HepG2 (cell line): ENCODE results near the gene POLN. TPM values are rescaled to one million over a fixed set of nuclear protein-coding genes. Genes with fewer than 3 reads are reported as not detected.

Experiments
- ATAC-seq: fragments of 200-7000 bp; cut with Tn5 transposase; 3 replicates; pipeline ENCODE4 v1.9.1; 2020; ENCODE audit warnings: mild to moderate bottlenecking, moderate library complexity
- BruUV-seq: library from RNA; stranded (reverse); fragments of 400-500 nt; replicated peaks from 2 replicates; lab custom pipeline; 2021; lab: Mats Ljungman, UMichigan
- CTCF ChIA-PET: fragments of 300-600 bp; formaldehyde crosslinking; extraction: SDS; loops from one replicate; lab custom pipeline; 2021; ENCODE audit warnings: low total read pairs, inconsistent platforms, low intra/inter-chr PET ratio; lab: Yijun Ruan, JAX
- POLR2A ChIA-PET: fragments of 350-600 bp; sonication (Branson Sonifier 250); formaldehyde crosslinking; loops from one replicate; lab custom pipeline; 2020; ENCODE audit warnings: antibody characterized with exemption, inconsistent platforms; lab: Yijun Ruan, JAX
- DNase-seq: peaks from one replicate; pipeline ENCODE4 v3.0.0-alpha.2; 2015; ENCODE audit warnings: low spot score
- FAIRE-seq: peaks from 3 replicates; lab custom pipeline; 2011; peaks lifted over from hg19 to GRCh38; lab: Jason Lieb, UNC
- H2AFZ ChIP-seq: one replicate; pipeline ENCODE4 v1.6.1; 2011; ENCODE audit warnings: low read length, inconsistent platforms
- H3K27ac ChIP-seq: fragments of 300-600 bp; 3 replicates; pipeline ENCODE4 v1.8.0; 2011; ENCODE audit warnings: mixed run types, mild to moderate bottlenecking, mixed read lengths, low read length, inconsistent platforms; ENCODE audit not compliant: insufficient read depth; ENCODE audit errors: extremely low read length
- H3K27me3 ChIP-seq, 2 experiments: fragments of 200-600 bp in 1 of 2; 2 replicates in 1 of 2; 3 replicates in 1 of 2; pipeline versions ENCODE4 v1.6.0 to v1.8.0; 2011; ENCODE audit warnings: low read length in 2 of 2, mild to moderate bottlenecking in 2 of 2, moderate library complexity in 2 of 2, inconsistent platforms in 1 of 2; ENCODE audit not compliant: insufficient read depth in 2 of 2, control insufficient read depth in 1 of 2
- H3K36me3 ChIP-seq, 2 experiments: fragments of 200-600 bp in 1 of 2; replicated peaks in 1 of 2; 2 replicates in 1 of 2; 3 replicates in 1 of 2; pipeline versions ENCODE4 v1.5.1 to v1.8.0; 2011; ENCODE audit warnings: low read length in 2 of 2, inconsistent platforms in 1 of 2; ENCODE audit not compliant: insufficient read depth in 2 of 2, control insufficient read depth in 1 of 2
- H3K4me1 ChIP-seq: 2 replicates; pipeline ENCODE4 v1.5.1; 2012; ENCODE audit warnings: low read length, inconsistent platforms; ENCODE audit not compliant: insufficient read depth
- H3K4me2 ChIP-seq: 2 replicates; pipeline ENCODE4 v1.6.0; 2011; ENCODE audit warnings: low read depth, low read length, inconsistent platforms
- H3K4me3 ChIP-seq, 3 experiments: fragments of 200-600 bp in 1 of 3; sonication (generic), shearing (Covaris generic) in 1 of 3; replicated peaks in 1 of 3; 2 replicates each; pipeline ENCODE4 v1.5.1; 2011 to 2016; ENCODE audit warnings: low read length in 3 of 3, inconsistent platforms in 2 of 3, low read depth in 2 of 3, mild to moderate bottlenecking in 2 of 3, control low read depth in 1 of 3, mixed read lengths in 1 of 3; ENCODE audit not compliant: insufficient read depth in 1 of 3
- H3K79me2 ChIP-seq: one replicate; pipeline ENCODE4 v1.6.1; 2011; ENCODE audit warnings: low read length, inconsistent platforms; ENCODE audit not compliant: insufficient read depth
- H3K9ac ChIP-seq: 2 replicates; pipeline ENCODE4 v1.6.0; 2011; ENCODE audit warnings: mild to moderate bottlenecking, low read depth, low read length, inconsistent platforms; ENCODE audit not compliant: insufficient read depth
- H3K9me3 ChIP-seq: 2 replicates; pipeline ENCODE4 v1.5.1; 2012; ENCODE audit warnings: mild to moderate bottlenecking, low read length
- H4K20me1 ChIP-seq: 2 replicates; pipeline ENCODE4 v1.6.0; 2011; ENCODE audit warnings: inconsistent platforms, mild to moderate bottlenecking, low read length, moderate library complexity; ENCODE audit not compliant: insufficient read depth
- HDAC1 ChIP-seq: sonication (generic); formaldehyde crosslinking; IDR thresholded peaks from 2 replicates; pipeline ENCODE4 v1.5.1; 2020; ENCODE audit warnings: mild to moderate bottlenecking, missing genetic modification reagents
- HOXA3 ChIP-seq: sonication (generic); formaldehyde crosslinking; IDR thresholded peaks from 2 replicates; pipeline ENCODE4 v1.5.0; 2020; ENCODE audit warnings: missing genetic modification reagents
- KDM3A ChIP-seq: IDR thresholded peaks from 2 replicates; pipeline ENCODE4 v1.6.1; 2018; ENCODE audit warnings: low read depth, missing compliant biosample characterization
- SMAD3 ChIP-seq: sonication (generic); formaldehyde crosslinking; IDR thresholded peaks from 2 replicates; pipeline ENCODE4 v1.4.0; 2020; ENCODE audit warnings: missing genetic modification reagents
- TBX2 ChIP-seq: sonication (generic); formaldehyde crosslinking; IDR thresholded peaks from 2 replicates; pipeline ENCODE4 v1.5.0; 2020; ENCODE audit warnings: missing genetic modification reagents, mild to moderate bottlenecking, borderline replicate concordance
- ZBTB38 ChIP-seq: sonication (generic); formaldehyde crosslinking; IDR thresholded peaks from 2 replicates; pipeline ENCODE4 v1.5.1; 2020; ENCODE audit warnings: mild to moderate bottlenecking, missing genetic modification reagents
- ZC3H4 ChIP-seq: sonication (generic); formaldehyde crosslinking; IDR thresholded peaks from 2 replicates; pipeline ENCODE4 v1.4.0; 2020; ENCODE audit warnings: missing genetic modification reagents, borderline replicate concordance
- ZNF556 ChIP-seq: sonication (generic); formaldehyde crosslinking; IDR thresholded peaks from 2 replicates; pipeline ENCODE4 v1.4.0; 2020; ENCODE audit warnings: mild to moderate bottlenecking, missing genetic modification reagents, borderline replicate concordance
- ZNF678 ChIP-seq: sonication (generic); formaldehyde crosslinking; IDR thresholded peaks from 2 replicates; pipeline ENCODE4 v1.4.0; 2020; ENCODE audit warnings: mild to moderate bottlenecking, missing genetic modification reagents
- ZNF768 ChIP-seq: sonication (generic); formaldehyde crosslinking; IDR thresholded peaks from 2 replicates; pipeline ENCODE4 v1.4.0; 2020; ENCODE audit warnings: missing genetic modification reagents
- ZNF788 ChIP-seq: sonication (generic); formaldehyde crosslinking; IDR thresholded peaks from 2 replicates; pipeline ENCODE4 v1.5.0; 2020; ENCODE audit warnings: mild to moderate bottlenecking, missing genetic modification reagents, borderline replicate concordance
- ZNF790 ChIP-seq: sonication (generic); formaldehyde crosslinking; IDR thresholded peaks from 2 replicates; pipeline ENCODE4 v1.8.0; 2022; ENCODE audit warnings: missing genetic modification reagents, mild to moderate bottlenecking, borderline replicate concordance
- WGBS: methylation state at CpG from one replicate; pipeline ENCODE4 v1.1.6; 2017; ENCODE audit warnings: low lambda C conversion rate; 5-methylcytosine and 5-hydroxymethylcytosine counted together
- in situ Hi-C: cut with HindIII; loops from 2 replicates; pipeline ENCODE4 v1.10.0; 2017; ENCODE audit warnings: low pct_unique_long_range_greater_than_20kb; ENCODE audit not compliant: extremely low pct_ligation_motif_present
- intact Hi-C: fragments of 100-400 bp; cut with micrococcal nuclease; formaldehyde crosslinking; loops from one replicate; pipeline ENCODE4 v1.10.0; 2022; ENCODE audit not compliant: unreplicated experiment
- polyA plus RNA-seq, 8 experiments: library from polyadenylated mRNA; depleted of rRNA in 3 of 8; stranded (reverse) in 7 of 8; unstranded in 1 of 8; fragments of >200 nt; fragmentation: Illumina TruSeq in 4 of 8; extraction: Trizol in 4 of 8; gene quantifications; 2 replicates each; pipeline versions ENCODE4 v1.2.1 to v1.2.3, GENCODE V29; 2011 to 2016; ENCODE audit warnings: low read depth in 4 of 8, missing spikeins in 1 of 8, mixed read lengths in 1 of 8; ENCODE audit not compliant: insufficient read depth in 1 of 8
- total RNA-seq, 5 experiments: library from RNA; depleted of rRNA; stranded (reverse); fragments of >200 nt; fragmentation: Illumina TruSeq; extraction: Trizol; gene quantifications; 2 replicates each; pipeline ENCODE4 v1.2.3, GENCODE V29; 2016; ENCODE audit warnings: low read depth in 1 of 5
- TF ChIP-seq, protein P1 (sequence below): sonication (generic); formaldehyde crosslinking; IDR thresholded peaks from 2 replicates; pipeline ENCODE4 v1.8.0; 2023; ENCODE audit warnings: mild to moderate bottlenecking, missing genetic modification reagents
- TF ChIP-seq, protein P2 (sequence below): sonication (generic); formaldehyde crosslinking; IDR thresholded peaks from 2 replicates; pipeline ENCODE4 v1.5.1; 2020; ENCODE audit warnings: missing genetic modification reagents, mild to moderate bottlenecking, borderline replicate concordance
- TF ChIP-seq, protein P3 (sequence below): sonication (generic); formaldehyde crosslinking; IDR thresholded peaks from 2 replicates; pipeline ENCODE4 v1.8.1; 2022; ENCODE audit warnings: low read depth, mild to moderate bottlenecking, missing genetic modification reagents

Gene POLN
- total and polyA plus RNA-seq, 2 of the 13 experiments (the other 11 are each of a cell fraction or from before 2014, with no cell fraction given): 0.93 to 1.5 TPM

DNA sequence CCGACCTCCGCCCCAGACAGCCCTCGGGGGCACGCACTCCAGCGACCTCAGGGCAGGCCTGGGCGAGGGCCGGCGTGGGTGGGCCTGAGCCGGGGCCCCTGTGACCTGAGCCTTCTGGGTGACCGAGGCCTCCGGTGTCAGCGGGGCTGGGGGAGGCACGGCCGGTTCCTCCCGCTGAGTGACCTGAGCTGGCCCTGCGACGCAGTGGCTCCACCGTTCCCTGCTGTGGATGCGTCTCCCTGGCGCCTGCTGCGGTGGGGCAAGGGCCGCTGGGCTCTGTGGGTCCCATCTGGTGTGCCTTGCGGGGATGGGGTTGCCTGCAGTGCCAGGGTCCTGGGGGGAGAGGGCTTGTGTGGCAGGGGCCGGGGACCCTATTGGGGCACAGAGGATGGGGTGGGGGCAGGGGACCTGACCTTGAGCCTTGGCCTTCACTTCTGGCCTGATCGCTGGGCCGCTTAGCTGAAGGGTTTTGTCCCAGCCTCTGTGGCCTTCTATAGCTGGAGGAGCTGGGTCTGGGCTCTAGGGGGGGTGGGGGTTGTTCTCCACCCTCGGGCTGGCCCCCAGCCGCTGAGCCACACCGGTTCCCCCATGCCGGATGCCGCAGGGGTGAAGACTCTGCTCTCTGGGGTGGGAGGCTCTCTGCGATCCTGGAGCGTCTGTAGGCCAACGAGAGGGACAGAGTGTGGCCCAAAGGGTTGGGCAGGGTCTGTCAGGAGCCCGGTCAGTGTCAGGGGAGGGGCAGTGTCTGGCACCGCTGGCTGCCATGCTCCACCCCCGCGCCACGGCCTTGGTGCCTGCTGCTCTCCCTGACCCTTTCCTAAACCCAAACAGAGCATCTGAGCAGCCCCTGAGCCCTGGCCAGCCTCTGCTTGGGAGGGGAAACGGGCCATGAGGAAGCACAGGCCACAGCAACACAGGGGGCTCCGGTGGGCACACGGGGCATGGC lies 180.5 kb downstream of the POLN start (continued):
- 0 out of 2 replicates have a peak, but pooled peaks have one; percentile 16 for TF ChIP-seq KDM3A (CRISPR knock-in tag)

DNA sequence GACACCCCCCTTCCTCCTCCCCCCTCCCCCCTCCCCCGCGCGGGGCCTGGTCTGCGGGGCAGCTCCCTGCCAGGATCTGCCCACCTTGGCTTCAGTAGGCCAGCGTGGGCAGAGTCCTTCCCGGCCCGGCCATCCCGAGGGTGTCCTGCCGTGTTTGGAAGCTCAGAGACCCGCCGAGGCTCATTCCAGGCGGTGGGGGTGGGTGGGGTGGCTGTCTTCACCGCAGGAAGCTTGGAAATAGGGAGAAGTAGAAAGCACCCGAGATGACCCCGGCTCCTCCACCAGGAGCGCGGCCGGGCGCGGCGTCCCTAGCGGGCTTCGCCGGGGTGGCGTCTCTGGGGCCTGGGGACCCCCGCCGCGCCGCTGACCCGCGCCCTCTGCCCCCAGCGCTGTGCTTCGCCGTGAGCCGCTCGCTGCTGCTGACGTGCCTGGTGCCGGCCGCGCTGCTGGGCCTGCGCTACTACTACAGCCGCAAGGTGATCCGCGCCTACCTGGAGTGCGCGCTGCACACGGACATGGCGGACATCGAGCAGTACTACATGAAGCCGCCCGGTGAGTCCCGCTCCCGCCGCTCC lies 181.2 kb downstream of the POLN start:
- Histone ChIP-seq H3K9ac (no peak overlapping the region), H3K4me1 (peaks cover 27% of the 10 kb centered on the region), H3K4me2 (peak overlapping the region; percentile 63), H3K4me3 (peak overlapping the region; percentile 37 to 48 (median 42); a peak in 4 of 6 replicates), H3K27me3 (peaks cover 0 to 14% of the 10 kb centered on the region in 2 experiments; a peak in 4 of 5 replicates), H3K9me3 (no peaks in the 10 kb centered on the region), H3K79me2 (no peaks in the 10 kb centered on the region), H3K27ac (peak overlapping the region; percentile 43), H2AFZ (no peak overlapping the region), H3K36me3 (no peaks in the 10 kb centered on the region), H4K20me1 (no peaks in the 10 kb centered on the region)
- no peak for DNase-seq
- ChIA-PET POLR2A (no interaction called here), CTCF (no interaction called here)
- intact Hi-C loops (no loop called here), in situ Hi-C loops (no loop called here)
- BruUV-seq: no TSS peak
- FAIRE-seq: no peak
- 80% methylated on average over 21 of the region's 54 CpGs for WGBS
- 0 out of 3 replicates have a peak, but pooled peaks have one; percentile 3 for ATAC-seq
- TF ChIP-seq ZNF678 (CRISPR knock-in tag): no peak
- TF ChIP-seq, protein P1, sequence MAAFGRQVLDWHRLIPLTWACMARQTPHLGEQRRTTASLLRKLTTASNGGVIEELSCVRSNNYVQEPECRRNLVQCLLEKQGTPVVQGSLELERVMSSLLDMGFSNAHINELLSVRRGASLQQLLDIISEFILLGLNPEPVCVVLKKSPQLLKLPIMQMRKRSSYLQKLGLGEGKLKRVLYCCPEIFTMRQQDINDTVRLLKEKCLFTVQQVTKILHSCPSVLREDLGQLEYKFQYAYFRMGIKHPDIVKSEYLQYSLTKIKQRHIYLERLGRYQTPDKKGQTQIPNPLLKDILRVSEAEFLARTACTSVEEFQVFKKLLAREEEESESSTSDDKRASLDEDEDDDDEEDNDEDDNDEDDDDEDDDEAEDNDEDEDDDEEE (CRISPR knock-in tag): no peak
- TF ChIP-seq TBX2 (CRISPR knock-in tag): 0 out of 2 replicates have a peak, but pooled peaks have one; percentile 44
- peak; percentile 78; the same call in 1 of the 2 replicates for TF ChIP-seq ZBTB38
- no peak for TF ChIP-seq ZC3H4 (CRISPR knock-in tag)
- TF ChIP-seq HOXA3 (CRISPR knock-in tag): peak; percentile 92
- peak; percentile 51; the same call in 1 of the 2 replicates for TF ChIP-seq ZNF768 (CRISPR knock-in tag)
- TF ChIP-seq, protein P2, sequence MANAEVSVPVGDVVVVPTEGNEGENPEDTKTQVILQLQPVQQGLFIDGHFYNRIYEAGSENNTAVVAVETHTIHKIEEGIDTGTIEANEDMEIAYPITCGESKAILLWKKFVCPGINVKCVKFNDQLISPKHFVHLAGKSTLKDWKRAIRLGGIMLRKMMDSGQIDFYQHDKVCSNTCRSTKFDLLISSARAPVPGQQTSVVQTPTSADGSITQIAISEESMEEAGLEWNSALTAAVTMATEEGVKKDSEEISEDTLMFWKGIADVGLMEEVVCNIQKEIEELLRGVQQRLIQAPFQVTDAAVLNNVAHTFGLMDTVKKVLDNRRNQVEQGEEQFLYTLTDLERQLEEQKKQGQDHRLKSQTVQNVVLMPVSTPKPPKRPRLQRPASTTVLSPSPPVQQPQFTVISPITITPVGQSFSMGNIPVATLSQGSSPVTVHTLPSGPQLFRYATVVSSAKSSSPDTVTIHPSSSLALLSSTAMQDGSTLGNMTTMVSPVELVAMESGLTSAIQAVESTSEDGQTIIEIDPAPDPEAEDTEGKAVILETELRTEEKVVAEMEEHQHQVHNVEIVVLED (CRISPR knock-in tag): no peak
- 0 out of 2 replicates have a peak, but pooled peaks have one; percentile 13 for TF ChIP-seq HDAC1 (CRISPR knock-in tag)
- no peak for TF ChIP-seq ZNF790 (CRISPR knock-in tag)
- TF ChIP-seq, protein P3, sequence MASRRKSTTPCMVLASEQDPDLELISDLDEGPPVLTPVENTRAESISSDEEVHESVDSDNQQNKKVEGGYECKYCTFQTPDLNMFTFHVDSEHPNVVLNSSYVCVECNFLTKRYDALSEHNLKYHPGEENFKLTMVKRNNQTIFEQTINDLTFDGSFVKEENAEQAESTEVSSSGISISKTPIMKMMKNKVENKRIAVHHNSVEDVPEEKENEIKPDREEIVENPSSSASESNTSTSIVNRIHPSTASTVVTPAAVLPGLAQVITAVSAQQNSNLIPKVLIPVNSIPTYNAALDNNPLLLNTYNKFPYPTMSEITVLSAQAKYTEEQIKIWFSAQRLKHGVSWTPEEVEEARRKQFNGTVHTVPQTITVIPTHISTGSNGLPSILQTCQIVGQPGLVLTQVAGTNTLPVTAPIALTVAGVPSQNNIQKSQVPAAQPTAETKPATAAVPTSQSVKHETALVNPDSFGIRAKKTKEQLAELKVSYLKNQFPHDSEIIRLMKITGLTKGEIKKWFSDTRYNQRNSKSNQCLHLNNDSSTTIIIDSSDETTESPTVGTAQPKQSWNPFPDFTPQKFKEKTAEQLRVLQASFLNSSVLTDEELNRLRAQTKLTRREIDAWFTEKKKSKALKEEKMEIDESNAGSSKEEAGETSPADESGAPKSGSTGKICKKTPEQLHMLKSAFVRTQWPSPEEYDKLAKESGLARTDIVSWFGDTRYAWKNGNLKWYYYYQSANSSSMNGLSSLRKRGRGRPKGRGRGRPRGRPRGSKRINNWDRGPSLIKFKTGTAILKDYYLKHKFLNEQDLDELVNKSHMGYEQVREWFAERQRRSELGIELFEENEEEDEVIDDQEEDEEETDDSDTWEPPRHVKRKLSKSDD: peak; percentile 78; the same call in 1 of the 2 replicates
- no peak for TF ChIP-seq ZNF556
- TF ChIP-seq ZNF788 (CRISPR knock-in tag): 0 out of 2 replicates have a peak, but pooled peaks have one; percentile 7
- no peak for TF ChIP-seq SMAD3 (CRISPR knock-in tag)
